ENCODE data around the gene RMND1. TPM values are rescaled to one million over a fixed set of nuclear protein-coding genes. Genes with fewer than 3 reads are reported as not detected.

Gene RMND1
- total and polyA plus RNA-seq, 9 of the 15 experiments (the other 6 are each of a cell fraction or from before 2014, with no cell fraction given): 26.9 to 47.8 (median 36.2) TPM

- Histone ChIP-seq H3K4me2 (ENCODE audit: insufficient read depth, low read length) (no peak overlapping the region), H3K27ac (ENCODE audit: extremely low read depth, low read depth, low read length) (no peak overlapping the region), H3K9ac (ENCODE audit: insufficient read depth in 1 of 2, low read depth in 2 of 2, low read length in 2 of 2) (no peak overlapping the region), H3K4me3 (no peak overlapping the region), H3K9me3 (replicated peaks; ENCODE audit: control insufficient read depth, insufficient read depth, low read depth, low read length) (no peaks in the 10 kb centered on the region), H2AFZ (ENCODE audit: low read depth, low read length) (no peak overlapping the region), H3K4me1 (replicated peaks in 1 of 2; ENCODE audit: control insufficient read depth in 2 of 2, insufficient read depth in 2 of 2, low read length in 2 of 2) (no peaks in the 10 kb centered on the region; a peak in 1 of 5 replicates), H3K9me1 (ENCODE audit: control insufficient read depth, insufficient read depth, low read length) (no peaks in the 10 kb centered on the region), H3K27me3 (ENCODE audit: control insufficient read depth in 2 of 2, insufficient read depth in 2 of 2, low read length in 2 of 2) (no peaks in the 10 kb centered on the region), H3K79me2 (ENCODE audit: control insufficient read depth, insufficient read depth, low read length) (peaks cover 71% of the 10 kb centered on the region), H3K36me3 (ENCODE audit: control insufficient read depth, insufficient read depth, low read length) (peaks cover 60% of the 10 kb centered on the region), H4K20me1 (replicated peaks; ENCODE audit: control insufficient read depth, insufficient read depth, low read length) (no peaks in the 10 kb centered on the region)
- in situ Hi-C loops (cut with MboI): no loop called here
- no TSS peak for BruUV-seq (replicated peaks)
- WGBS (ENCODE audit: insufficient coverage, low coverage, missing lambda C conversion rate): 71% methylated on average over 1 of the region's 1 CpG
- no peak for FAIRE-seq
- ChIA-PET POLR2A (interaction anchor here (0.9 to 2.0 kb wide), 2 partner anchors 11 to 32 kb away, joined by 4 to 6 read pairs; no protein-coding TSS in a partner anchor), CTCF (ENCODE audit: low intra/inter-chr PET ratio) (interaction anchor here (1.3 kb wide), 2 partner anchors 34 to 35 kb away, joined by 5 to 9 read pairs; no protein-coding TSS in a partner anchor)
- TF ChIP-seq NR1H2 (CRISPR knock-in tag; IDR thresholded peaks at IDR 0.05) (no peak), NFYB (IDR thresholded peaks at IDR 0.05; ENCODE audit: extremely low read depth, insufficient read length) (no peak), ZBTB2 (IDR thresholded peaks at IDR 0.05) (no peak), TOE1 (IDR thresholded peaks at IDR 0.05; ENCODE audit: borderline replicate concordance) (no peak), TOE1 (CRISPR knock-in tag; IDR thresholded peaks at IDR 0.05; ENCODE audit: borderline replicate concordance, low read depth) (no peak), CBFA2T3 (IDR thresholded peaks at IDR 0.05) (no peak), SRSF7 (optimal IDR thresholded peaks at IDR 0.05; ENCODE audit: low read depth, low read length) (no peak), HDAC1 (IDR thresholded peaks at IDR 0.05) (no peak), CEBPG (CRISPR knock-in tag; IDR thresholded peaks at IDR 0.05) (no peak), CEBPG (tag; conservative IDR thresholded peaks at IDR 0.05 in 1 of 2, IDR thresholded peaks at IDR 0.05 in 1 of 2) (no peak), ELK1 (CRISPR knock-in tag; IDR thresholded peaks at IDR 0.05) (no peak), GTF2E2 (tag; IDR thresholded peaks at IDR 0.05) (no peak), ATF7 (IDR thresholded peaks at IDR 0.05) (no peak), ZNF699 (CRISPR knock-in tag; IDR thresholded peaks at IDR 0.05; ENCODE audit: insufficient replicate concordance) (no peak), TARDBP (IDR thresholded peaks at IDR 0.05) (no peak)
- no peak for DNase-seq (ENCODE audit: extremely low read depth in 1 of 4, low spot score in 3 of 4)
- intact Hi-C loops (cut with micrococcal nuclease): loop anchor here (5.0 kb wide), 1 partner anchor 37 kb away; no protein-coding TSS in a partner anchor
- ATAC-seq: no peak
Observed at GRCh38 chr6:151440498-151440897, 11.4 kb downstream of the RMND1 start.

All from K562 (cell line).